Bronchial epithelial cell (primary cell): ENCODE measurements around the gene KRTAP2-4. TPM values are rescaled to one million over a fixed set of nuclear protein-coding genes. Genes with fewer than 3 reads are reported as not detected.
"Not testable (repeated sequence)": the region's sequence is repeated elsewhere in the genome, so short reads cannot be mapped to it uniquely, and the experiment has no call there.

Experiments used
- DNase-seq: peaks from one replicate; pipeline ENCODE4 v3.0.0-alpha.2; 2010; ENCODE audit warnings: low read depth
- FAIRE-seq: peaks from 2 replicates; lab custom pipeline; 2011; peaks lifted over from hg19 to GRCh38; lab: Jason Lieb, UNC
- H3K27me3 ChIP-seq: 2 replicates; pipeline ENCODE4 v1.5.1; 2011; ENCODE audit warnings: low read length; ENCODE audit not compliant: control insufficient read depth, insufficient read depth
- H3K36me3 ChIP-seq: 2 replicates; pipeline ENCODE4 v1.5.1; 2011; ENCODE audit warnings: low read length; ENCODE audit not compliant: control insufficient read depth, insufficient read depth
- H3K4me3 ChIP-seq: 2 replicates; pipeline ENCODE4 v1.5.1; 2011; ENCODE audit warnings: mild to moderate bottlenecking, low read depth, low read length, control low read depth
- CTCF ChIP-seq: IDR thresholded peaks from 2 replicates; pipeline ENCODE4 v1.5.1; 2011; ENCODE audit warnings: mild to moderate bottlenecking, moderate library complexity, low read length, control low read depth, inconsistent platforms; ENCODE audit not compliant: insufficient read depth, severe bottlenecking
- total RNA-seq: library from RNA; depleted of rRNA; stranded (reverse); fragments of >200 nt; gene quantifications from 2 replicates; pipeline ENCODE4 v1.2.1, GENCODE V29; 2014

Gene KRTAP2-4
- not detected in 2 replicates for total RNA-seq

DNA sequence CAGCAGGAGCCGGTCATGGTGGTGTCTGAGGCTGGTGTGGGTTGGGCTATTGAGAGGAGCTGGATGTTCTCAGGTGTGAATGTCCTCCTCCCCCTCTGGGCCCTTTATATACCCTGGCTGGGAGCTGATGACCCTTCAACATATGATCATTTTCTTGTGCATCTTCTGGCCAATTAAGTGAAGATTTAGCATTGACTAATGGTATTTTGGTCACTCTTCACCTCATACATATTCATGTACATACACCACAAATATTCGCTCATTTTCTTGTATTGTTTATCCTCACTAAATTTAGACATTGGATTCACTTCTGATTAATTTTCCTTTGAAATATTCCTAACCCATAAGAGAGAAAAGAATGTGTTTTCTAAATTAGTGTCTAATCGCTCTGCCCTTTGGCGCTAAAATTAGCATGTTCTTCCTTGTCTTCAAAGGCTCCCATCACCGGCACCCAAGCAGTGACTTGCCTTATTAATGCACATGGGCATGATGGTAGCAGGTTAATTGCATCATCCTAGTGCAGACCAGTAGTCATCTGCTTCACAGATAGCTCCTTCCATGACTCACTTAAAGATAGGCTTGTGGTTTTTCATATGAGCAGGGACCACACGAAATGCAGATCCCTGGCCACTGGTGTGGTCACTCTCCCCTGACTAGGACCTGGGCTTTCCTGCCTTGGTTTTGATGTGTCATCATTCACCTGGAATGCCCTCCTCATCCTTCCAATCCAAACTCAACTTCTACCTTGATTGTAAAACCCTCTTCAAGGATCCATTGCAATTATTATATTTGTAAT, at the start of gene KRTAP2-4:
KRTAP2-4 (minus strand) TSS at position 51 of the 796 bp plus-strand sequence; CDS start at position 17, 34 bp downstream.
- peak; percentile 94 for DNase-seq
- no peak for TF ChIP-seq CTCF
- no peak for FAIRE-seq

DNA sequence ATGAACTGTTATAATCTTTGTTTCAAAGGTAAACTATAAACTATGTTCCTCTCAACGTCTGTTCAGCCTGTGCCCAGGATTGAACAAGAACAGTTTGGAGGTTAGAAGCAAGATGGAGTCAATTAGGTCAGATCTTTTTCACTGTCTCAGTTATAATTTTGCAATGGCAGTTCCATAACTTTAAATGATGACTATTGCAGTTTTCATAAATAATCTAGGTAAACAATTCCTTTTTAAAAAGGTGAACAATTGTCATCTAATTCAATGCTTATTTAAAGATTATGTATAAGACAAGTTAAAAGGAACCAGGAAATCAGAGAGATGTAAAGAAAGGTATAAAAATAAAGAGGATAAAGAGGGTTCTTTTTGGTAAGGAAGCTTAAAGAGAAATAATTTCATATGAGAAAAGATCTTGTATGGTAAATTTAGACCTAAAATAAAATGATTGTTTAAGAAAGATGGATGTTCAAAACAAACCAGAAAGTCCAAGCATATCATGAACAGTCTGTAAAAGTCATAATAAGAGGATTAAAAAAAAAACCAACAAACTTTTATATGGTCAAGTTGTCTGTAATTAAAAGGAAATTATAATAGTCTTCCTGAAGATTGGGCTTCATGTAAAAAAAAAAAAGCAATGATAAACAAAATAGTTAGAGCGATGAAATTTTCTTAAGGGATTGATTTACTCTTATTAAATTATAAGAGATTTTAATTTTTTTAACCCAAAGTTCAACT, 45.6 kb upstream of the KRTAP2-4 start:
- no peak for FAIRE-seq
- H3K36me3 ChIP-seq: no peaks in the 10 kb centered on the region
- H3K27me3 ChIP-seq: no peaks in the 10 kb centered on the region
- H3K4me3 ChIP-seq: no peak overlapping the region
- DNase-seq: no peak
- no peak for TF ChIP-seq CTCF

More for the DNA sequence above, at the start of gene KRTAP2-4:
- Histone ChIP-seq H3K36me3 (no peaks in the 10 kb centered on the region), H3K4me3 (no peak within 1 kb of the TSS), H3K27me3 (no peaks in the 10 kb centered on the region)

GRCh38 chr17:41108728-41109386, 43.2 kb upstream of the KRTAP2-4 start:
- not testable (repeated sequence) for DNase-seq, FAIRE-seq, H3K27me3 ChIP-seq, H3K4me3 ChIP-seq, H3K36me3 ChIP-seq

DNA sequence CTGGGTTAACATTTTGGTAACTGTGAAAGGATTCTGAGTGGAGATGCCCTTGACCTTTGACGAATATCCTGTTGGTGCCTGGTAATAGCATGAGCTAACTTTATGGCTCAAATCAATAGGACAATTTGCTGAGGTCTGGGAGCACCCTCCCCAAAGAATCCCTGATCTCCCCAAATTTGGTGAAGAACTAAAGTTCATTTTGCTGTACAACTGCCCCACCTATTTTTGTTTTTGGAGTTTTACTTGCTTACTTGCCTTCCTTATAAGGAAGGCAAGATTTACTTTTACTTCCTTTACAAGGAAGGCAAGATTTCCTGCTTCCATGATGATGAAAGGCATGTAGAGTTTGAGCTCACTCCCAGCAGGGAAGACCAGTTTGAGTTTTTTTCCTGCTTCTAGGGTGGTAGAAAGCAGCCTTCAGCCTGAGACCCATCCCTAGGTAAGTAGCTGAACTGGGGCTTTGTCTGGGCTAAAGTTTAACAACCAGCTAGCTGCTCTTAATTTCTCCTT, 42.3 kb upstream of the KRTAP2-4 start:
- no peak for FAIRE-seq
- no peaks in the 10 kb centered on the region for H3K27me3 ChIP-seq
- H3K36me3 ChIP-seq: no peaks in the 10 kb centered on the region
- DNase-seq: peak; percentile 8
- no peak overlapping the region for H3K4me3 ChIP-seq
- no peak for TF ChIP-seq CTCF

- not testable (repeated sequence) for DNase-seq, H3K36me3 ChIP-seq, FAIRE-seq, H3K4me3 ChIP-seq, H3K27me3 ChIP-seq
These were observed 39.7 kb upstream of the KRTAP2-4 start, which contains the start of gene KRTAP4-9 for GRCh38 chr17:41105347-41105746. KRTAP4-9 (plus strand) TSS chr17:41105389; CDS start chr17:41105389, 0 bp downstream.

GRCh38 chr17:41104386-41105038, 38.8 kb upstream of the KRTAP2-4 start:
- not testable (repeated sequence) for H3K4me3 ChIP-seq, H3K36me3 ChIP-seq, H3K27me3 ChIP-seq, FAIRE-seq
- DNase-seq: peak; percentile 46
